Stimulated activated CD8-positive, alpha-beta memory T cell treated with anti-CD3 and anti-CD28 coated beads, Interleukin-4, amount 100 ng/mL, for 48 hours (primary cell): ENCODE measurements around the gene TMX4.

Source experiments
- DNase-seq: peaks from one replicate; pipeline ENCODE4 v3.0.0-alpha.2; 2020

TMX4 gene

DNA sequence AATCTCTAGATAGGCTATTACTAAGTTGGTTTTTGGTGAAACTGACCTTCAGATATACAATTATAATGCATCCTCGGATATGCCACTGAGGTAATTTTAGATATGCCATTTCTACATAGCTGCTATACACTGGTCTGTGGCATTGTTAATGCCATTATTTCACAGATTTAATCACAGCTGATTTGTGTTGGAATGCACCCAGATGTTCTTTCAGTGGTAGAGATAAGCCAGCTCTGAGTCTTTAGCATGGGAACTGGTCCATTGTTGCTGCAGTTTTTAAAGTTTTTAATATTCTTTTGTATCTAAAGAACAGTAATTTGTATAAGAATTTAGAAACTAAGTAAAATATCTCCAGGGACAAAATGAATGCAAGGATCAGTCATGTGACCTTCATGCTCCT, 6.8 kb downstream of the TMX4 start:
- no peak for DNase-seq

DNA sequence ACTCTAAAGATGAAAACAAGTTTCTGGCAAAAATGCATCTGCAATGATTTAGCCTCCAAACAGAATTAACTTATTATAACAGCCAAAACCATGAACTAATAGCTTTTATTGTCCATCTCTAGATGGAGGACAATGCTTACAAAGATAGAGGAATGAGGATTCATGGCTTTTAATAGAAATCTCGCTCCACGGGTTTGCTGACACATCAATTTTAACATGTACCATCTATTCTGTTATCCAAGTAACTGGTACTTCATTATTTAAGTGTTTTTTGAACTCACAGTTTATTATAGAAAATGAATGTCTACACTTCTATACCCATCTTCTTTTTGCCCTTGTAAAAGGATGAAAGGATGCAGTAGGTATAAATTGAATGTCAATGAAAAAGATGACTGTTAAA, 10.8 kb downstream of the TMX4 start:
- no peak for DNase-seq

- no peak for DNase-seq
These were observed 12.1 kb downstream of the TMX4 start for GRCh38 chr20:8007490-8007889.

DNA sequence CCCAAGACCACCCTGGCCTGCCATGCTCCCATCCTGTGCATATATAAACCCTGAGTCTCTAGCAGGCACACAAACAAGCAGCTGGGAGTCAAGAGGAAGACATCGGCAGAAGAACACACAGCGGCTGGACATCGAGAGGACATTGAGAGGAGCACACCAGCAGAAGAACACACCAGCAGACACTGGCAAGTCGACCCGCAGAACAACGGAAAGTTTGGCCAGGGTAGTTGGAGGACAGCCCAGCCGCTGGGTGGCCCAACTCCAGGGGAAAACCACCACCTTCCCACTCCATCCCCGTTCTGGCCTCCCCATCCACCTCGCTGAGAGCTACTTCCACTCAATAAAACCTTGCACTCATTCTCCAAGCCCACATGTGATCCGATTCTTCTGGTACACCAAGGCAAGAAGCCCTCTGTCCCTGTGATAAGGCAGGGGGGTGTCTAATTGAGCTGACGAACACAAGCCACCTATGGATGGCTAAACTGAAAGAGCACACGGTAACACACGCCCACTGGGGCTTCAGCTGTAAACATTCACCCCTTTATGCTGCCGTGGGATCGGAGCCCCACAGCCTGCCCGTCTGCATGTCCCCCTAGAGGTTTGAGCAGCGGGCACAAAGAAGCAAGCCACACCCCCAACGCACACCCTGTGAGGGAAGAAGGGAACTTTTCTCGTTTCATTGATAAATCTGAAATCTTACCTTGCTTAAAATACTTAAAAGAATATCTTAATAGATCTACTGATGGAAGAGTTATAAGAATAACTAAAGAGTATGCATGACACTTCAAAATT, 13.8 kb downstream of the TMX4 start:
- no peak for DNase-seq

- DNase-seq = no peak
These were observed 14.5 kb downstream of the TMX4 start for GRCh38 chr20:8005033-8005432.

GRCh38 chr20:8002056-8002455, 17.5 kb downstream of the TMX4 start:
- no peak for DNase-seq

- DNase-seq = no peak
These were observed 18.8 kb downstream of the TMX4 start for GRCh38 chr20:8000796-8001195.

- no peak for DNase-seq
These were observed 22.7 kb downstream of the TMX4 start for GRCh38 chr20:7996898-7997297.

GRCh38 chr20:7994809-7995208, 24.8 kb downstream of the TMX4 start:
- DNase-seq = no peak

- DNase-seq = no peak
These were observed 25.9 kb downstream of the TMX4 start for GRCh38 chr20:7993703-7994102.

DNA sequence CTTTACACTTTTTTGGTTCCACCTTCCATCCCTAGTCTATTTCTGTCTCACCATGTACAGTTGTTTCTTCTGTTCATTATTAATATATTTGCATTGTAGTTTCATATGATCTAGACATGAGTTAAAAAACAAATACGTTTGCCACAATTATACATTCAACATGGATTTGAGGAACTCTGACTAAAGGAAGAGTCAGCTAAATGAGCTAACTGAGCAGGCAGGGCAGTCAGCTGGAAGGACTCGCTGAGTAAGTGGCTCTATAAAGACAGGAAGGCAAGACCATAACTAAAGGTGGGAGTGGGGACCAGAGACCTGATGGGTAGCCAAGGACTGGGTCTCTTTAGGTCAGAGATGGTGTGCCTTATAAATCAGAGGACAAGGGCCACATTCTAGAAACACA, 26.3 kb downstream of the TMX4 start:
- DNase-seq = no peak

DNA sequence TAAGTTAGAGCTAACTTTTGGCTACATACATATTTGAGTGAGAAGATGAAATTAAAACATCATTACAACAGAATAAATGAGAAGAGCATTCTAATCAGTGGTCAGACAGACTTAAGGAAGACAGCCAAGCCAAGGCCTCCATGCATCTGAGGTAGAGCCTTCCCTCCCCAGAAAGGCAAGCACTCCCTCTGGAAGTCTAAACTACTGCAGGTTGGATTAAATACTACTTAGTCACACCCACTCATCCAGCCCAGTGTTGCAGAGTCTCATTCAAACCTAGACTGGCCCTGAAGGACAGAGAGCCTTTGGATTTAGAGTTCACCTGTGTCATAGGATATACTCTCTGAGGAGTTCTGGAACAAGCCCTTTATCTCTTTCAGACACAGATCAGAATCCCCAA, 29.2 kb downstream of the TMX4 start:
- no peak for DNase-seq

DNA sequence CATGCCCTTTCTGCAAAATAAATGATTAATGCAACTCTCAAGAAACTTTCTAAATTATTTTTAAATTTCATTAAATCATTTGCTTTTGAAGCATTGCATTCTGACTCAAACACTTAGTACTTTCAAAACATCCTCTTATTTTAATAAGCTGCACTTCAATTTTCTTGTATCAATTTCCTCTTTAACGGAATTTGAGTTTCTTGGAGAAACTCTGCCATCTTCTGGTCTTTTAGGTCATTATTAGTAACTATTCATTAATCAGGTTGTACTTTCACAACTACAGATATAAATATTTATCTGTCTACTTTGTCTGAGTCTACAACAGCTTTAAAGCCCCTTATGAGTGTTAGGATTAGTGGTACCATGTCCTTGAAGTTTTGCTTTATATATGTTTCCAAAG, 30.2 kb downstream of the TMX4 start:
- no peak for DNase-seq

DNA sequence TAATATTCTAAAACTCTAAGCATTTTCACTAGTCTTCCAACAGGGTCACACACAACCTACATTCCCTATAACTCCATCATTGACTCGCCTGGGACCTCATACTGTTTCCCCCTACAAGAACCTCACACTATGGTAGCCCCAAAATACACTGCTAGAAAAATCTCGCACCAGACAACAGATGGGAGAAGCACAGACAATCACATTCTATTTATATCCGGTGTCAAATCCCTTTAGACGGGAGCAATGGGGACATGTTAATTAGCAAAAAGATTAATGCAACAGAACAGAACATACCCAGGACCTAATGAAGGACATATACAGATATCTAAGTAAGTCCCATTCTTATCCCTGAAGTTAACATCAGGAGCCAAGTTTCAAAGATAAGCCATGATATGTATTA, 33.6 kb downstream of the TMX4 start:
- DNase-seq = no peak

- no peak for DNase-seq
These were observed 35.4 kb downstream of the TMX4 start for GRCh38 chr20:7984192-7984591.

DNA sequence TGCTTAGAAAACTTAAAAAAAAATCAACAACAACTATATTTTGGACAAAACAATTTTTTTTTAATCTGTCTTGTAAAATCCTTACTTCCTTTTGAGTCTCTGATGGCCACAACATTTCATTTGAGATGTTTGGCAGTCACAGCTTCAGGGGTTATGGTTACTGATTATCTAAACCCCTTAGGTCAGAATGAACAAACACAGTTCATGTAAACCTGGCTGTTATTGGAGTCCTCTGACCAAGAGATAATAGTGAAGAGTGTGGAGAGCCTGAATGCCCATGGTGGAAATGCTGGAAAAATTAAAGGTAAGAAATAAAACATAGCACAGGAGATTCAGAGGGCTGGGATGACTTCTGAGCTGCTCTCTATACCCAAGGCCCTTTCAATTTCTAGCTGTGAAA, 38.2 kb downstream of the TMX4 start:
- no peak for DNase-seq

DNA sequence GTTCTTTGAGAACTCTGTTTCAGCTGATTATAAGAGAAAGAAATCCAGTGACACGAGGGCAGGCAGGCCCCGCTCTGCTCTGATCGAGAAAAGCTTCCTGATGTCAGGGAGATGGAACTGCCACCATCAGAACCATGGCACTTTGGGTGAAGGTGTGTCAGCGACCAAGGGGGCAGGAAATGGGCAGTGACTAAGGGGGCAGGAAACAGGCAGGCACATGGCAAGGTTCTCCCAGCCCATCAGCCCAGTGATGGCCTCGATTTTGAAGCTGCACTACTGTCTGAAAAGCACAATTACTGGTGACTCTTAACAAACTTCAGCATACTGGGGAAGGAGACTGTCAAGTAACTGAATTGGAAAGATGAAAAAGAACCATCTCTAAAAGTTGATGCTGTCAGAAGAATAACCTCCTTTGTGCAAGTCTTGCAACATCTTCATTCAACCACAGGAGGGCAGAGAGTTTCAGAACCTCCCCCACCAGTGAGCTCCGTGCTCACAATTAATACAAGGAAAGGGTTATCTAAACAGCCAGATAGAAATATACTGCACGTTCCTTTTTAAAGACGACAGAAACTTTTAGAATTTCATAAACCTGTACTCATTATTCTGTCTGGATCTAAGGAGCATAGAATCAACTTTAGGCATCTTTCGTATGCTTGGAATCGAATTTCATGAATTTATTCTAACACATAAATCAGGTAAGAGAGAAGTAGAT, 39.1 kb downstream of the TMX4 start:
- peak; percentile 38 for DNase-seq

DNA sequence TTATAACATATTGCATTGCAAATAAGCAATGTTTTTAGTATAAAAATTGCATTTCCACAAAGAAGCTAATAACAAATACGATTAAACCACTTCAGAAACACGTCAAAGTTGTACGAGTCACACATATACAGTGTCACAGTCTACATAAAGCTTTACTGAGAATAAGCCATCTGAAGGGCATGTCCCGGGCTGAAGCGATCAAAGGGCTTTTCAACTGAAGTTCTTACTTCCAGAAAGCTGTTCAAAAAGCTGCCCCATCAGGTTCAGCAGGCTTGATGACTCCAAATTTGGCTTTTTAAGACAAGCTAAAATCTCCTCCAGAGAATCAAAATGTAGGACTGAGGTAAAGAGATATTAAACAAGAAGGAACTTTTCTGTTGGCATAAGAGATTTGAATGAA, 41.9 kb downstream of the TMX4 start:
- DNase-seq = no peak

- DNase-seq = no peak
These were observed 43.6 kb downstream of the TMX4 start for GRCh38 chr20:7975851-7976414.

DNA sequence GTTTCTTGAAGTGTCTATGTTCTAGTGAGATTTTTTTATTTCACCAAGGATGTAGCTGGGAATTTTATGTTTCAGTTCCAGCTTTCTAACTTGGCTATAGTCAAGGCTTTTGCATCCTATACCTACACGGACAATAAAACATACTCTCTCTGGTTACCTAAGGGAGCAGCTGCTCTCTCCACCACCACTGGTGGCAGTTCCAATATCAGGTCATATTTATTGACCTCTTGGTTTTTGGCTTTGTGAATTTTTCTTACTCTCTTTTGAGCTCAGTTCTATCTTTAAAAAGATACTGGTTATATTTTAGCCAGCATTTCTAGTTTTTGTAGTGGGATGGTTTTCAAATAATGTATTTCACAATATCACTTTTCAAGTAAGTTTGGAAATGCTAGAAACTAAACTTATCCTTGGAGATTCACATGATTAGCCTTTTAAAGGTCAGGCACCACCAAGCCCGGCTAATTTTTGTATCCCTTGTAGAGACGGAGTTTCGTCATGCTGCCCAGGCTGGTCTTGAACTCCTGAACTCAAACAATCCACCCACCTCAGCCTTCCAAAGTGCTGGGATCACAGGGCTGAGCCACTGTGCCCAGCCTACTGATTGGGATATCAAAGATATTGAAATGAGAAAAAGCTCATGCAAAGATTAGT, 44.7 kb downstream of the TMX4 start:
- no peak for DNase-seq

- DNase-seq = no peak
These were observed 47.9 kb downstream of the TMX4 start for GRCh38 chr20:7971536-7972280.

- DNase-seq = no peak
These were observed 52.2 kb downstream of the TMX4 start for GRCh38 chr20:7967199-7967844.

- no peak for DNase-seq
These were observed 53.4 kb downstream of the TMX4 start for GRCh38 chr20:7966176-7966575.
